Adrenal gland (tissue), 5 donors: ENCODE data around the gene PES1.

ENCODE experiments used
- CTCF ChIP-seq, 6 experiments: fragments of 450-650 bp in 4 of 6; fragments of 200-600 bp in 2 of 6; sonication (generic) in 1 of 6; IDR thresholded peaks; 1 replicate in 5 of 6; 2 replicates in 1 of 6; pipeline versions ENCODE4 v1.5.1 to v1.8.0; 2016 to 2021; ENCODE audit warnings: antibody characterized with exemption in 6 of 6, mild to moderate bottlenecking in 2 of 6, moderate library complexity in 1 of 6
- POLR2A ChIP-seq, 2 donors: fragments of 450-650 bp; IDR thresholded peaks; one replicate each; pipeline ENCODE4 v1.6.1; 2017; ENCODE audit warnings: antibody characterized with exemption in 2 of 2, mild to moderate bottlenecking in 2 of 2, moderate library complexity in 1 of 2
- donor health status: DM: no; HTN: no; CAD: no.

- TF ChIP-seq POLR2A (IDR thresholded peaks at IDR 0.05) (no peak), CTCF (IDR thresholded peaks at IDR 0.05) (no peak)
These were observed 48.7 kb upstream of the PES1 start for GRCh38 chr22:30640361-30640760.
